Measurements from ENCODE around the gene DGKE. TPM values are rescaled to one million over a fixed set of nuclear protein-coding genes. Genes with fewer than 3 reads are reported as not detected.

Gene DGKE
- total RNA-seq, 1 donor from 2014 or later: 3.3 TPM

- DNase-seq (ENCODE audit: low spot score): no peak
- Mint-ChIP-seq H3K9me3 (ENCODE audit: unreplicated experiment) (no peaks in the 10 kb centered on the region), H3K36me3 (ENCODE audit: low read depth, unreplicated experiment) (peaks cover 23% of the 10 kb centered on the region), H3K4me1 (ENCODE audit: unreplicated experiment) (no peaks in the 10 kb centered on the region), H3K27me3 (ENCODE audit: unreplicated experiment) (peaks cover 7% of the 10 kb centered on the region), H3K27ac (ENCODE audit: unreplicated experiment) (no peak overlapping the region), H3K4me3 (ENCODE audit: unreplicated experiment) (no peak overlapping the region)
- TF ChIP-seq, protein P1, sequence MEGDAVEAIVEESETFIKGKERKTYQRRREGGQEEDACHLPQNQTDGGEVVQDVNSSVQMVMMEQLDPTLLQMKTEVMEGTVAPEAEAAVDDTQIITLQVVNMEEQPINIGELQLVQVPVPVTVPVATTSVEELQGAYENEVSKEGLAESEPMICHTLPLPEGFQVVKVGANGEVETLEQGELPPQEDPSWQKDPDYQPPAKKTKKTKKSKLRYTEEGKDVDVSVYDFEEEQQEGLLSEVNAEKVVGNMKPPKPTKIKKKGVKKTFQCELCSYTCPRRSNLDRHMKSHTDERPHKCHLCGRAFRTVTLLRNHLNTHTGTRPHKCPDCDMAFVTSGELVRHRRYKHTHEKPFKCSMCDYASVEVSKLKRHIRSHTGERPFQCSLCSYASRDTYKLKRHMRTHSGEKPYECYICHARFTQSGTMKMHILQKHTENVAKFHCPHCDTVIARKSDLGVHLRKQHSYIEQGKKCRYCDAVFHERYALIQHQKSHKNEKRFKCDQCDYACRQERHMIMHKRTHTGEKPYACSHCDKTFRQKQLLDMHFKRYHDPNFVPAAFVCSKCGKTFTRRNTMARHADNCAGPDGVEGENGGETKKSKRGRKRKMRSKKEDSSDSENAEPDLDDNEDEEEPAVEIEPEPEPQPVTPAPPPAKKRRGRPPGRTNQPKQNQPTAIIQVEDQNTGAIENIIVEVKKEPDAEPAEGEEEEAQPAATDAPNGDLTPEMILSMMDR (IDR thresholded peaks at IDR 0.05; ENCODE audit: unreplicated experiment): no peak
Observed at GRCh38 chr17:56902348-56902747, 68.4 kb downstream of the DGKE start.

GRCh38 chr17:56903560-56903959, 69.6 kb downstream of the DGKE start:
- no peak overlapping the region for H3K27ac Mint-ChIP-seq (ENCODE audit: unreplicated experiment)

DNA sequence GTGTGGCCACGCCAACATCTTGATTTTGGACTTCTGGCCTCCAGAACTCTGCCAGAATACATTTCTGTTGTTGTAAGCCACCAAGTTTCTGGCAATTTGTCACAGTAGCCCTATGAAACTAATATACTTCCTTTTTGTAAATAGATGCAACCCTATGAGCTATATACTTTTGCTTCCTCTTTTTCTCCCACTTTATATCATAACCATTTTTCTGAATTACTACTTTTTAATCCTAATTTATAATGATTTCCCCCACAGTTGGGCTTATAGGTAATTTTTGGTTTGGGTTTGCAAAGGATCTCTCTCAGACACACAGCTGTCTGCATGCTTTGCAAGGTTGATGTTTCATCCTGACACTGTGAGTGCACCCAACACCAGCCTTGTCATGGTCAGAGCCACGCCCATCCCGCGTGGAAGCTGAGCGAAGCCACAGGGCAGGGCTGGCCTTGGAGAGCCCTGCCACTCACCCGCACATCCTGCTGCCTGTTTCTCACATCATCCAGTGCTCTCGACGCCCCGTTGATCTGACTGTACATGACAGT, 74.1 kb downstream of the DGKE start:
- H3K27ac Mint-ChIP-seq (ENCODE audit: unreplicated experiment): no peak overlapping the region
- TF ChIP-seq, protein P1 (IDR thresholded peaks at IDR 0.05; ENCODE audit: unreplicated experiment): no peak
- DNase-seq (ENCODE audit: low spot score): no peak
- H3K36me3 Mint-ChIP-seq (ENCODE audit: low read depth, unreplicated experiment): peaks cover 11% of the 10 kb centered on the region
- H3K27me3 Mint-ChIP-seq (ENCODE audit: unreplicated experiment): peaks cover 4% of the 10 kb centered on the region
- no peaks in the 10 kb centered on the region for H3K9me3 Mint-ChIP-seq (ENCODE audit: unreplicated experiment)
- H3K4me3 Mint-ChIP-seq (ENCODE audit: unreplicated experiment): no peak overlapping the region
- H3K4me1 Mint-ChIP-seq (ENCODE audit: unreplicated experiment): peaks cover 2% of the 10 kb centered on the region

More at GRCh38 chr17:56903560-56903959, 69.6 kb downstream of the DGKE start:
- no peak for DNase-seq (ENCODE audit: low spot score)
- no peak overlapping the region for H3K4me3 Mint-ChIP-seq (ENCODE audit: unreplicated experiment)
- H3K4me1 Mint-ChIP-seq (ENCODE audit: unreplicated experiment): no peaks in the 10 kb centered on the region
- H3K36me3 Mint-ChIP-seq (ENCODE audit: low read depth, unreplicated experiment): peaks cover 23% of the 10 kb centered on the region
- peaks cover 4% of the 10 kb centered on the region for H3K27me3 Mint-ChIP-seq (ENCODE audit: unreplicated experiment)
- TF ChIP-seq, protein P1 (IDR thresholded peaks at IDR 0.05; ENCODE audit: unreplicated experiment): no peak
- no peaks in the 10 kb centered on the region for H3K9me3 Mint-ChIP-seq (ENCODE audit: unreplicated experiment)

DNA sequence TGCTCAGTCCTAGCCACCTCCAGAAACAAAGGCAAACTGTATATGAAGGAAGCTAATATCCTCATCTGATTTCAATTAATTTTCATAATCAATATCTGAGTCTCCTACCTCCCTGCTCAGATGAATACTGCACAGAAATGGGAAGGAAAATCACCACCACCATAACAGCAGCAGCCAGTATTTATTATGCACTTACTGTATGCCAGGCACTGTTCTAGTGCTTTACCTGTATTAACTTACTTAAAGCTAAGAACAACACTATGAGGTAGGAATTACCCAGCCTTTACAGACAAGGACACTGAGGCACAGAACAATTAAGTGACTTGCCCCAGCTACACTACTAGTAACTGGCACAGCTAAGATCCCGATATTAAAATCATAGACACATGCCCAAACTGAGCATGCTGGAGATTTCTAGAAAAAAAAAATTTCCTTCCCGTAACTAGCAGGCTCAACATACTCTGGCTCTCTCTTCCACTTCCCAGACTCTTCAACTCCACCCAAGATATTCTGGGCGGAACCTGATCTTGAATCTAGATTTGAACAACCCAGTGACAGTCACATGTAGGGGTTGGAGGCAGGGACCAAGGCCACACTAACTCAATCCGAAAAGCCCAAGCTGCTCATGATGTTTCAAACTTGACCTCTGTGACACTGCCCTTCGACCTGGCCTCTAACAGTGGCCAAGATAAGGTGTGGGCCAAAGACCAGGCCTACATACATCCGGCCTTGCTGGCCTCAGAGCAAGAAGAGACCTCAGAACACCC, 76.0 kb downstream of the DGKE start:
- Mint-ChIP-seq H3K4me1 (ENCODE audit: unreplicated experiment) (peaks cover 5% of the 10 kb centered on the region), H3K4me3 (ENCODE audit: unreplicated experiment) (no peak overlapping the region)

More for the DNA sequence above, 76.0 kb downstream of the DGKE start:
- H3K27ac Mint-ChIP-seq (ENCODE audit: unreplicated experiment): no peak overlapping the region
- TF ChIP-seq, protein P1 (IDR thresholded peaks at IDR 0.05; ENCODE audit: unreplicated experiment): no peak
- H3K9me3 Mint-ChIP-seq (ENCODE audit: unreplicated experiment): no peaks in the 10 kb centered on the region
- H3K27me3 Mint-ChIP-seq (ENCODE audit: unreplicated experiment): peaks cover 8% of the 10 kb centered on the region
- DNase-seq (ENCODE audit: low spot score): no peak
- peaks cover 3% of the 10 kb centered on the region for H3K36me3 Mint-ChIP-seq (ENCODE audit: low read depth, unreplicated experiment)

Measured in endothelial cell (in vitro differentiated cells).